Endothelial cell of umbilical vein (primary cell): ENCODE results near the gene SIVA1. TPM values are rescaled to one million over a fixed set of nuclear protein-coding genes. Genes with fewer than 3 reads are reported as not detected.

Experiments
- BruUV-seq: library from RNA; stranded (reverse); fragments of 400-500 nt; replicated peaks from 2 replicates; lab custom pipeline; 2021; lab: Mats Ljungman, UMichigan
- CTCF ChIA-PET: fragments of 300-600, 350-600 bp; sonication (Branson Sonifier 250); formaldehyde crosslinking; loops from one replicate; lab custom pipeline; 2021; ENCODE audit warnings: antibody characterized with exemption, inconsistent platforms; lab: Charles Lee
- POLR2A ChIA-PET: fragments of 300-600, 350-600 bp; sonication (Branson Sonifier 250); formaldehyde crosslinking; loops from one replicate; lab custom pipeline; 2021; ENCODE audit warnings: antibody characterized with exemption, inconsistent platforms; lab: Charles Lee
- DNase-seq: peaks from one replicate; pipeline ENCODE4 v3.0.0-alpha.2; 2011; ENCODE audit warnings: low read depth, low spot score
- FAIRE-seq: peaks from 2 replicates; lab custom pipeline; 2011; peaks lifted over from hg19 to GRCh38; lab: Jason Lieb, UNC
- H2AFZ ChIP-seq: 2 replicates; pipeline ENCODE4 v1.6.0; 2012; ENCODE audit warnings: low read depth, low read length, control low read depth, inconsistent platforms
- H3K27ac ChIP-seq: 2 replicates; pipeline ENCODE4 v1.5.1; 2011; ENCODE audit warnings: low read depth, mild to moderate bottlenecking, control low read depth, low read length, moderate library complexity; ENCODE audit not compliant: insufficient read depth
- H3K27me3 ChIP-seq, 2 experiments: 2 replicates each; pipeline versions ENCODE4 v1.6.0 to v1.6.1; 2011; ENCODE audit warnings: low read length in 2 of 2, mixed read lengths in 1 of 2; ENCODE audit not compliant: control insufficient read depth in 2 of 2, insufficient read depth in 2 of 2
- H3K36me3 ChIP-seq, 2 experiments: 2 replicates in 1 of 2; 3 replicates in 1 of 2; pipeline ENCODE4 v1.5.1; 2011; ENCODE audit warnings: low read length in 2 of 2, mild to moderate bottlenecking in 1 of 2, moderate library complexity in 1 of 2; ENCODE audit not compliant: control insufficient read depth in 2 of 2, insufficient read depth in 2 of 2; ENCODE audit errors: extremely low read depth in 1 of 2
- H3K4me1 ChIP-seq: 3 replicates; pipeline ENCODE4 v1.5.1; 2011; ENCODE audit warnings: mild to moderate bottlenecking, low read length; ENCODE audit not compliant: control insufficient read depth, insufficient read depth; ENCODE audit errors: extremely low read depth
- H3K4me2 ChIP-seq: 2 replicates; pipeline ENCODE4 v1.6.1; 2011; ENCODE audit warnings: low read length, control low read depth, mixed read lengths; ENCODE audit not compliant: insufficient read depth
- H3K4me3 ChIP-seq, 3 experiments: fragments of 200-600 bp in 1 of 3; sonication (generic), shearing (Covaris generic) in 1 of 3; replicated peaks in 1 of 3; 2 replicates each; pipeline ENCODE4 v1.5.1; 2011 to 2016; ENCODE audit warnings: control low read depth in 3 of 3, low read length in 3 of 3, mild to moderate bottlenecking in 2 of 3, inconsistent platforms in 1 of 3, low read depth in 1 of 3, moderate library complexity in 1 of 3; ENCODE audit not compliant: insufficient read depth in 1 of 3
- H3K79me2 ChIP-seq: 2 replicates; pipeline ENCODE4 v1.6.0; 2012; ENCODE audit warnings: low read length, inconsistent platforms; ENCODE audit not compliant: control insufficient read depth, insufficient read depth
- H3K9ac ChIP-seq: replicated peaks from 2 replicates; pipeline ENCODE3; 2011; ENCODE audit warnings: low read length, control low read depth; ENCODE audit not compliant: insufficient read depth; ENCODE audit errors: extremely low read depth
- H3K9me1 ChIP-seq: replicated peaks from 3 replicates; pipeline ENCODE4 v1.6.0; 2011; ENCODE audit warnings: mild to moderate bottlenecking, low read length; ENCODE audit not compliant: control insufficient read depth, insufficient read depth; ENCODE audit errors: extremely low read depth
- H3K9me3 ChIP-seq: replicated peaks from 2 replicates; pipeline ENCODE4 v1.5.1; 2012; ENCODE audit warnings: low read length, inconsistent platforms; ENCODE audit not compliant: control insufficient read depth, insufficient read depth
- H4K20me1 ChIP-seq: replicated peaks from 2 replicates; pipeline ENCODE3; 2011; ENCODE audit warnings: mild to moderate bottlenecking, low read length; ENCODE audit not compliant: control insufficient read depth, insufficient read depth; ENCODE audit errors: extremely low read depth
- JUN ChIP-seq: IDR thresholded peaks from 2 replicates; pipeline ENCODE4 v1.6.1; 2011; ENCODE audit warnings: borderline replicate concordance, low read depth; ENCODE audit not compliant: insufficient read length, insufficient read depth
- POLR2AphosphoS5 ChIP-seq: IDR thresholded peaks from 2 replicates; pipeline ENCODE4 v1.6.1; 2012; ENCODE audit warnings: low read depth, mild to moderate bottlenecking, control low read depth, low read length, moderate library complexity; ENCODE audit not compliant: insufficient read depth
- dilution Hi-C: fragments of 300-500 bp; cut with MboI; formaldehyde crosslinking; loops from one replicate; pipeline ENCODE4 v1.15.0; 2019; ENCODE audit warnings: low sequenced_read_pairs; ENCODE audit not compliant: extremely low pct_ligation_motif_present
- intact Hi-C: fragments of 100-400 bp; cut with micrococcal nuclease; formaldehyde crosslinking; loops from one replicate; pipeline ENCODE4 v1.10.0; 2022
- polyA plus RNA-seq, 4 experiments: library from polyadenylated mRNA; depleted of rRNA in 3 of 4; stranded (reverse) in 3 of 4; unstranded in 1 of 4; fragments of >200 nt; gene quantifications; 2 replicates each; pipeline versions ENCODE4 v1.2.1 to v1.2.3, GENCODE V29; 2011 to 2012; ENCODE audit warnings: missing spikeins in 1 of 4
- total RNA-seq: library from RNA; stranded (reverse); gene quantifications from 2 replicates; pipeline ENCODE4 v1.2.3, GENCODE V29; 2021
- TF ChIP-seq, protein P1 (sequence below), 2 donors: IDR thresholded peaks; 1 replicate in 1 of 2; 2 replicates in 1 of 2; pipeline ENCODE4 v1.5.1; 2011; ENCODE audit warnings: low read length in 2 of 2, mild to moderate bottlenecking in 2 of 2, moderate library complexity in 2 of 2, control low read depth in 1 of 2, inconsistent platforms in 1 of 2, low read depth in 1 of 2; ENCODE audit not compliant: insufficient read depth in 1 of 2; ENCODE audit errors: extremely low read depth in 1 of 2

The SIVA1 gene
- total and polyA plus RNA-seq, 2 donors (not counting 3 experiments of a cell fraction or from before 2014, with no cell fraction given) = 101 to 299 TPM

DNA sequence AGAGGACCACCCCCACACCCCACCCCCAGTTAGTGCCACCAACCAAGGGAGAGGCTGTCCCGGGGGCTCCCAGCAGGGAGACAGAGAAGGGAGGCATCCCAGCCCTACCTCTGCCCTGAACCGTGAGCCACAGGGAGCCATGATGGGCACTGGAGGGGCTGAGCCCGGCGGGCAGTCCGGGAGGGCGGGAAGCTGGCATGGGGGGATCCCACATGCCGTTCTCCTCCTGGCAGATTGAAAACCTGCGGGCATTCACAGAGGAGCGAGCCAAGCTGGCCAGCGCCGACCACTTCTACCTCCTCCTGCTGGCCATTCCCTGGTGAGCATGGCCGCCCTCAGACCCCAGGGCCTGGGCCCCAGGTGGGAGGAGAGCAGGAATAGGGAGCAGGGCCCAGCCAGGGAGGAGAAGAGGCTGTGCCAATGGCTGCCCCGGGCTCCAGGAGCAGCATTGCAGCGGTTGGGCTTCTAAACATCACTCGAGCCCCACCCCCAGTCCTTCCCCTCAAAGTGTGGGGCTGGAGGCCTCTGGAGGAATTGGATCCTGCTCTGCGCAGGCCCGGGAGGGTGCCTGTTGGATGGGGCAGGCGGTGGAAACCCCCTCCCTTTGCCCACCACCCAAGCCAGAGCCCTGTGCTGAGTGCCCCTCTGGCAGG, 43.4 kb upstream of the SIVA1 start:
- FAIRE-seq = no peak

More for the DNA sequence above, 43.4 kb upstream of the SIVA1 start:
- ChIA-PET CTCF (interaction anchor here (0.7 to 2.0 kb wide), 15 partner anchors 12 to 62 kb away, joined by 3 to 30 read pairs (median 4); no protein-coding TSS in a partner anchor), POLR2A (no interaction called here)
- H2AFZ ChIP-seq = no peak overlapping the region
- H3K9ac ChIP-seq = no peak overlapping the region
- no peak overlapping the region for H3K4me3 ChIP-seq
- dilution Hi-C loops (no loop called here), intact Hi-C loops (no loop called here)
- H3K27me3 ChIP-seq = no peaks in the 10 kb centered on the region
- H3K9me3 ChIP-seq = no peaks in the 10 kb centered on the region
- TF ChIP-seq POLR2AphosphoS5 = no peak
- TF ChIP-seq JUN = no peak
- TF ChIP-seq, protein P1, sequence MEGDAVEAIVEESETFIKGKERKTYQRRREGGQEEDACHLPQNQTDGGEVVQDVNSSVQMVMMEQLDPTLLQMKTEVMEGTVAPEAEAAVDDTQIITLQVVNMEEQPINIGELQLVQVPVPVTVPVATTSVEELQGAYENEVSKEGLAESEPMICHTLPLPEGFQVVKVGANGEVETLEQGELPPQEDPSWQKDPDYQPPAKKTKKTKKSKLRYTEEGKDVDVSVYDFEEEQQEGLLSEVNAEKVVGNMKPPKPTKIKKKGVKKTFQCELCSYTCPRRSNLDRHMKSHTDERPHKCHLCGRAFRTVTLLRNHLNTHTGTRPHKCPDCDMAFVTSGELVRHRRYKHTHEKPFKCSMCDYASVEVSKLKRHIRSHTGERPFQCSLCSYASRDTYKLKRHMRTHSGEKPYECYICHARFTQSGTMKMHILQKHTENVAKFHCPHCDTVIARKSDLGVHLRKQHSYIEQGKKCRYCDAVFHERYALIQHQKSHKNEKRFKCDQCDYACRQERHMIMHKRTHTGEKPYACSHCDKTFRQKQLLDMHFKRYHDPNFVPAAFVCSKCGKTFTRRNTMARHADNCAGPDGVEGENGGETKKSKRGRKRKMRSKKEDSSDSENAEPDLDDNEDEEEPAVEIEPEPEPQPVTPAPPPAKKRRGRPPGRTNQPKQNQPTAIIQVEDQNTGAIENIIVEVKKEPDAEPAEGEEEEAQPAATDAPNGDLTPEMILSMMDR (IDR thresholded peaks at IDR 0.05; ENCODE audit: extremely low read depth in 1 of 2, insufficient read depth in 1 of 2, low read depth in 1 of 2, low read length in 2 of 2) = no peak
- no peak overlapping the region for H3K27ac ChIP-seq
- no peak for DNase-seq
- H3K4me2 ChIP-seq = no peak overlapping the region
- H3K36me3 ChIP-seq = peaks cover 8 to 36% of the 10 kb centered on the region in 2 experiments
- no peaks in the 10 kb centered on the region for H3K79me2 ChIP-seq
- no TSS peak for BruUV-seq
- H4K20me1 ChIP-seq = no peaks in the 10 kb centered on the region
- H3K9me1 ChIP-seq = no peaks in the 10 kb centered on the region
- H3K4me1 ChIP-seq = no peaks in the 10 kb centered on the region
